ENCODE results near the gene USP54.
"Not testable (repeated sequence)": the region's sequence is repeated elsewhere in the genome, so short reads cannot be mapped to it uniquely, and the experiment has no call there.

DNA sequence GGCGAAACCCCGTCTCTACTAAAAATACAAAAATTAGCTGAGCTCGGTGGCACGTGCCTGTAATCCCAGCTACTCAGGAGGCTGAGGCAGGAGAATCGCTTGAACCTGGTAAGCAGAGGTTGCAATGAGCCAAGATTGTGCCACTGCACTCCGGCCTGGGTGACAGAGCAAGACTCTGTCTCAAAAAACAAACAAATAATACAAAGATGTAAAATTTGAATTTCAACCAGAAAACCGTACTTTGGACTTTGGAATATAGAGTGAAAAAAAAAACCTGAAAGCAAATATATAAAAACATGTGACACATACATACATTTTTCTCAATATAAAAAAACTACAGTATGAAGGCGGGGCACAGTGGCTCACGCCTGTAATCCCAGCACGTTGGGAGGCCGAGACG is 29.8 kb upstream of the USP54 start:
- TF ChIP-seq, protein P1, sequence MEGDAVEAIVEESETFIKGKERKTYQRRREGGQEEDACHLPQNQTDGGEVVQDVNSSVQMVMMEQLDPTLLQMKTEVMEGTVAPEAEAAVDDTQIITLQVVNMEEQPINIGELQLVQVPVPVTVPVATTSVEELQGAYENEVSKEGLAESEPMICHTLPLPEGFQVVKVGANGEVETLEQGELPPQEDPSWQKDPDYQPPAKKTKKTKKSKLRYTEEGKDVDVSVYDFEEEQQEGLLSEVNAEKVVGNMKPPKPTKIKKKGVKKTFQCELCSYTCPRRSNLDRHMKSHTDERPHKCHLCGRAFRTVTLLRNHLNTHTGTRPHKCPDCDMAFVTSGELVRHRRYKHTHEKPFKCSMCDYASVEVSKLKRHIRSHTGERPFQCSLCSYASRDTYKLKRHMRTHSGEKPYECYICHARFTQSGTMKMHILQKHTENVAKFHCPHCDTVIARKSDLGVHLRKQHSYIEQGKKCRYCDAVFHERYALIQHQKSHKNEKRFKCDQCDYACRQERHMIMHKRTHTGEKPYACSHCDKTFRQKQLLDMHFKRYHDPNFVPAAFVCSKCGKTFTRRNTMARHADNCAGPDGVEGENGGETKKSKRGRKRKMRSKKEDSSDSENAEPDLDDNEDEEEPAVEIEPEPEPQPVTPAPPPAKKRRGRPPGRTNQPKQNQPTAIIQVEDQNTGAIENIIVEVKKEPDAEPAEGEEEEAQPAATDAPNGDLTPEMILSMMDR (IDR thresholded peaks at IDR 0.05; ENCODE audit: poor library complexity, severe bottlenecking) = not testable (repeated sequence)
- not testable (repeated sequence) for TF ChIP-seq EZH2 (IDR thresholded peaks at IDR 0.05; ENCODE audit: borderline replicate concordance, insufficient read depth, low read length, poor library complexity, severe bottlenecking); RAD21 (conservative IDR thresholded peaks at IDR 0.05); SMC3 (conservative IDR thresholded peaks at IDR 0.05; ENCODE audit: poor library complexity)

Data from neural cell (in vitro differentiated cells).